ENCODE measurements around the gene GALR2.

GRCh38 chr17:76032780-76033108 is 41.8 kb upstream of the GALR2 start:
- TF ChIP-seq POLR2A (IDR thresholded peaks at IDR 0.05): no peak
- no peak for TF ChIP-seq CTCF (IDR thresholded peaks at IDR 0.05)

Measured in uterus (tissue), 2 donors.